ENCODE measurements around the gene PRKCA. TPM values are rescaled to one million over a fixed set of nuclear protein-coding genes. Genes with fewer than 3 reads are reported as not detected.

Gene PRKCA
- total RNA-seq, 1 donor from 2014 or later, result 5.6 TPM

DNA sequence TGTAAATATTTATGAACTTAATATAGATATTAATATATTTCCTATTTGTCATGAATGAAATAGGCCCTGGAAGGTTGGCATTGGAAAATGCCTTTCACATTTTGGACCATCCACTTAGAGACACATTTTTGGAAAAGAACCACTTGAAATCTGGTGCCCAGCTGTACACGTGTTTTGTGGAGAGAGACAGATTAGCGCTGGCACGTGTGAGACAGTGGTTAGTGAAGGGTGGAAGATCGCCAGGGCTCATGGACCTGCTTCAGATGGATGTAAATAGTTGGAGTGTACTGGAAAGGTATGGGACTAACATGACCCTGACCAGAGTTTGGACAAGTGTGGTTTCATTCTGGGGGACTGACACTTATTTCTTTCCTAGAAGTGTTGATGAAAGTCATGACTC, 222.9 kb downstream of the PRKCA start:
- H3K4me1 ChIP-seq, result peaks cover 24% of the 10 kb centered on the region

DNA sequence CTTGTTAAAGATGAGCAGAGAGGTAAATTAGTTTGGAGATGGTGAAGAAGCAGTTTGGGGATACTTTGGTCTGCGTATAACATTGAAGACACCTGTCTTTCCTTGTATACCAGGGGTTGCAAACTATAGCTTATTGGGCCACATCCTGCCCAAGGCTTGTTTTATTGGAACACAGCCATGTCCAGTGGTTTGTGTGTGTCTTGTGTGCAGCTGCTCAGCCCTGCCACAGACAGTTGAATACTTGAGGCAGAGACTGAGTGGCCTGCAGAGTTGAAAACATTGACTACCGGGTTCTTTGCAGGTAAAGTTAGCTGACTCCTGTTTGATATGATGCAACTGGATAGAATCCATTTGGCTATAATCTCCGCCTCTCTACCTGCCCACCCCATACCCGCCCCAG, 224.4 kb downstream of the PRKCA start:
- Histone ChIP-seq H3K4me1 (peaks cover 24% of the 10 kb centered on the region), H3K27me3 (ENCODE audit: low read depth) (no peaks in the 10 kb centered on the region), H3K9me3 (replicated peaks) (peaks cover 6% of the 10 kb centered on the region), H3K4me3 (no peak overlapping the region), H3K36me3 (no peaks in the 10 kb centered on the region), H3K27ac (replicated peaks) (no peak overlapping the region)
- TF ChIP-seq, protein P1, sequence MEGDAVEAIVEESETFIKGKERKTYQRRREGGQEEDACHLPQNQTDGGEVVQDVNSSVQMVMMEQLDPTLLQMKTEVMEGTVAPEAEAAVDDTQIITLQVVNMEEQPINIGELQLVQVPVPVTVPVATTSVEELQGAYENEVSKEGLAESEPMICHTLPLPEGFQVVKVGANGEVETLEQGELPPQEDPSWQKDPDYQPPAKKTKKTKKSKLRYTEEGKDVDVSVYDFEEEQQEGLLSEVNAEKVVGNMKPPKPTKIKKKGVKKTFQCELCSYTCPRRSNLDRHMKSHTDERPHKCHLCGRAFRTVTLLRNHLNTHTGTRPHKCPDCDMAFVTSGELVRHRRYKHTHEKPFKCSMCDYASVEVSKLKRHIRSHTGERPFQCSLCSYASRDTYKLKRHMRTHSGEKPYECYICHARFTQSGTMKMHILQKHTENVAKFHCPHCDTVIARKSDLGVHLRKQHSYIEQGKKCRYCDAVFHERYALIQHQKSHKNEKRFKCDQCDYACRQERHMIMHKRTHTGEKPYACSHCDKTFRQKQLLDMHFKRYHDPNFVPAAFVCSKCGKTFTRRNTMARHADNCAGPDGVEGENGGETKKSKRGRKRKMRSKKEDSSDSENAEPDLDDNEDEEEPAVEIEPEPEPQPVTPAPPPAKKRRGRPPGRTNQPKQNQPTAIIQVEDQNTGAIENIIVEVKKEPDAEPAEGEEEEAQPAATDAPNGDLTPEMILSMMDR (IDR thresholded peaks at IDR 0.05; ENCODE audit: borderline replicate concordance), result no peak
- DNase-seq, result no peak
- intact Hi-C loops (cut with micrococcal nuclease), result no loop called here

More for the DNA sequence above, 222.9 kb downstream of the PRKCA start:
- Histone ChIP-seq H3K27me3 (ENCODE audit: low read depth) (no peaks in the 10 kb centered on the region), H3K4me3 (no peak overlapping the region), H3K36me3 (no peaks in the 10 kb centered on the region), H3K9me3 (replicated peaks) (peaks cover 6% of the 10 kb centered on the region), H3K27ac (replicated peaks) (no peak overlapping the region)
- intact Hi-C loops (cut with micrococcal nuclease), result no loop called here
- TF ChIP-seq, protein P1 (IDR thresholded peaks at IDR 0.05; ENCODE audit: borderline replicate concordance), result no peak
- DNase-seq, result peak; percentile 25

DNA sequence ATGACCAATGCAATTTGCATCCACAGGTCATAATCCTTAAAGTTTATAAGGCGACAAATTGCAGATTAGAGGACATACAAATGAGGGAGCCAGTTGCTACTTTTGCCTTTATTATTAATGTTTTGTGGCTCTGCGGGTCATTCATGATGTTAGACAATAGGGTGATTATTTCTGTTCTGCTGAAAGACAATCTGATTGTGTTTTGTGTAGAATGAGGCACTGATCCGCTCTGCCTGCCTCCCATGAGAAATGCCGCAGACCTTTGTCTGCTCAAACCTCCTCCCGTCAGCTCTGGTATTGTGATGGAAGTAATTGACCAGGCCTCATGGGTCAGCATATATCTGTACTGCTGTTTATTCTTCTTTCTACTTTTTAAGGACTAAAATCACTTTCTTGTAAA, 224.9 kb downstream of the PRKCA start:
- peaks cover 24% of the 10 kb centered on the region for H3K4me1 ChIP-seq
- no peak overlapping the region for H3K4me3 ChIP-seq
- no peaks in the 10 kb centered on the region for H3K27me3 ChIP-seq (ENCODE audit: low read depth)
- DNase-seq, result no peak
- TF ChIP-seq, protein P1 (IDR thresholded peaks at IDR 0.05; ENCODE audit: borderline replicate concordance), result no peak
- H3K27ac ChIP-seq (replicated peaks), result no peak overlapping the region
- H3K36me3 ChIP-seq, result no peaks in the 10 kb centered on the region
- intact Hi-C loops (cut with micrococcal nuclease), result no loop called here
- peaks cover 6% of the 10 kb centered on the region for H3K9me3 ChIP-seq (replicated peaks)

DNA sequence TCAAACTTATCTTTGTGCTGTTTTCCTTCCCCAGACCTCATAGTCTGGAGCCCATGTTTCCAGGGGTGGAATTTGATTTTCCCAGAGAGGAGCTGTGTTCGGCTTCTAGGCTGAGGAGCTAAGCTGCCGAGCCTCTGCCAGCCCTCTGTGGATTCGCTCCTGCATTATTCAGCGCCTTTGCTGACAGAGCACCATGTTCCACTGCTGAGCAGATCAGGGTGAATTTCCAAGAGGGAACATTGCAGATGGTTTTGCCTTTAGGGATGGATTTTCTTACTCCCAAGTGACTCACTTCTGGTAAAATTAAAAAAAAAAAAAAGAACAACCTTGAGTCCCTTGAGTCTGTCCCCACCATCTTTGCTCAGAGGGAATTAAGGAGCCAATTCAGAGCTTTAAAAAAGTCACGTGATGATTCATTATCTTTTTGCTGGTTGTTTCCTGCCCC, 229.5 kb downstream of the PRKCA start:
- Histone ChIP-seq H3K27me3 (ENCODE audit: low read depth) (no peaks in the 10 kb centered on the region), H3K36me3 (no peaks in the 10 kb centered on the region), H3K27ac (replicated peaks) (no peak overlapping the region), H3K4me3 (no peak overlapping the region), H3K9me3 (replicated peaks) (no peaks in the 10 kb centered on the region), H3K4me1 (peaks cover 9% of the 10 kb centered on the region)
- no peak for DNase-seq
- TF ChIP-seq, protein P1 (IDR thresholded peaks at IDR 0.05; ENCODE audit: borderline replicate concordance), result no peak
- intact Hi-C loops (cut with micrococcal nuclease), result no loop called here

DNA sequence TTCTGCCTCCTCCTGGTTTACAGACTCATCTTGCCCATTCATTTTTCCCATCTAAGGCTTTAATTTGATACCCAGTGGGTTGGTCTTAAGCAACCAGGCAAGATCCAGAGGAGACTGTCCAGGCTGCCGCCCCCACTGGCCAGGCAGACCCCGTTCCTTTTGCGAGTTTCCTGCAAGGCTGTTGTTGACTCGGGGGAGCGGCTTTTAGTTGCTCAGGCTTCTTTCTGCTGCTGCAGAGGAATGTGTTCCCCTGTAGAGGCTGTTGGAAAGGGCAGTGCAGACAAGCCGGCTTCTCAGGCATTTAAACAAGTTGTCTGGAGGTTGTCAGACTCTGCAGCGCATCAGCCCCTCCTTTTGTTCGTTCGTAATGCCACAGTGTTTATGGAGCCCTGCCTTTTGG, 231.2 kb downstream of the PRKCA start:
- Histone ChIP-seq H3K36me3 (no peaks in the 10 kb centered on the region), H3K4me3 (no peak overlapping the region)

More for the DNA sequence above, 231.2 kb downstream of the PRKCA start:
- no peaks in the 10 kb centered on the region for H3K27me3 ChIP-seq (ENCODE audit: low read depth)
- no peaks in the 10 kb centered on the region for H3K9me3 ChIP-seq (replicated peaks)
- TF ChIP-seq, protein P1 (IDR thresholded peaks at IDR 0.05; ENCODE audit: borderline replicate concordance), result no peak
- peaks cover 9% of the 10 kb centered on the region for H3K4me1 ChIP-seq
- H3K27ac ChIP-seq (replicated peaks), result no peak overlapping the region
- no peak for DNase-seq
- intact Hi-C loops (cut with micrococcal nuclease), result no loop called here
